ENCODE results near the gene KHDRBS2.

KHDRBS2 gene

GRCh38 chr6:61909486-61909885 is 376.5 kb downstream of the KHDRBS2 start:
- Mint-ChIP-seq H3K4me1 (no peaks in the 10 kb centered on the region), H3K27ac (no peak overlapping the region), H3K36me3 (ENCODE audit: low read depth) (no peaks in the 10 kb centered on the region), H3K27me3 (no peaks in the 10 kb centered on the region), H3K4me3 (no peak overlapping the region), H3K9me3 (peaks cover 24% of the 10 kb centered on the region)
- DNase-seq (no peak), ATAC-seq (no peak)

GRCh38 chr6:61901748-61902147 is 384.3 kb downstream of the KHDRBS2 start:
- H3K9me3 Mint-ChIP-seq = peaks cover 6% of the 10 kb centered on the region
- no peaks in the 10 kb centered on the region for H3K4me1 Mint-ChIP-seq
- H3K36me3 Mint-ChIP-seq (ENCODE audit: low read depth) = no peaks in the 10 kb centered on the region
- DNase-seq (no peak), ATAC-seq (no peak)
- H3K27me3 Mint-ChIP-seq = no peaks in the 10 kb centered on the region
- no peak overlapping the region for H3K27ac Mint-ChIP-seq
- H3K4me3 Mint-ChIP-seq = no peak overlapping the region

GRCh38 chr6:61894536-61894935 is 391.5 kb downstream of the KHDRBS2 start:
- no peaks in the 10 kb centered on the region for H3K27me3 Mint-ChIP-seq
- no peak overlapping the region for H3K27ac Mint-ChIP-seq
- no peaks in the 10 kb centered on the region for H3K4me1 Mint-ChIP-seq
- DNase-seq (no peak), ATAC-seq (no peak)
- no peak overlapping the region for H3K4me3 Mint-ChIP-seq
- peaks cover 3% of the 10 kb centered on the region for H3K9me3 Mint-ChIP-seq
- no peaks in the 10 kb centered on the region for H3K36me3 Mint-ChIP-seq (ENCODE audit: low read depth)

- Mint-ChIP-seq H3K27me3 (no peaks in the 10 kb centered on the region), H3K4me1 (no peaks in the 10 kb centered on the region), H3K36me3 (ENCODE audit: low read depth) (no peaks in the 10 kb centered on the region), H3K27ac (no peak overlapping the region), H3K4me3 (no peak overlapping the region), H3K9me3 (peaks cover 8% of the 10 kb centered on the region)
- DNase-seq = no peak
- no peak for ATAC-seq
Observed at GRCh38 chr6:61887423-61887822, 398.6 kb downstream of the KHDRBS2 start.

GRCh38 chr6:61886608-61887259 is 399.3 kb downstream of the KHDRBS2 start:
- no peak overlapping the region for H3K4me3 Mint-ChIP-seq
- H3K4me1 Mint-ChIP-seq = no peaks in the 10 kb centered on the region
- H3K27ac Mint-ChIP-seq = no peak overlapping the region
- no peak for DNase-seq
- H3K36me3 Mint-ChIP-seq (ENCODE audit: low read depth) = no peaks in the 10 kb centered on the region
- no peak for ATAC-seq
- H3K9me3 Mint-ChIP-seq = peaks cover 11% of the 10 kb centered on the region
- H3K27me3 Mint-ChIP-seq = no peaks in the 10 kb centered on the region

GRCh38 chr6:61869632-61870400 is 416.2 kb downstream of the KHDRBS2 start:
- Mint-ChIP-seq H3K36me3 (ENCODE audit: low read depth) (peaks cover 2% of the 10 kb centered on the region), H3K27ac (no peak overlapping the region), H3K27me3 (no peaks in the 10 kb centered on the region), H3K4me1 (no peaks in the 10 kb centered on the region), H3K4me3 (no peak overlapping the region), H3K9me3 (peaks cover 15% of the 10 kb centered on the region)
- ATAC-seq (no peak), DNase-seq (no peak)

- Mint-ChIP-seq H3K4me1 (no peaks in the 10 kb centered on the region), H3K9me3 (peaks cover 21% of the 10 kb centered on the region), H3K36me3 (ENCODE audit: low read depth) (peaks cover 2% of the 10 kb centered on the region), H3K27me3 (no peaks in the 10 kb centered on the region), H3K27ac (no peak overlapping the region), H3K4me3 (no peak overlapping the region)
- ATAC-seq (no peak), DNase-seq (no peak)
Observed at GRCh38 chr6:61868507-61869080, 417.4 kb downstream of the KHDRBS2 start.

GRCh38 chr6:61867635-61868034 is 418.4 kb downstream of the KHDRBS2 start:
- ATAC-seq = no peak
- H3K36me3 Mint-ChIP-seq (ENCODE audit: low read depth) = peaks cover 2% of the 10 kb centered on the region
- H3K4me3 Mint-ChIP-seq = no peak overlapping the region
- H3K9me3 Mint-ChIP-seq = peaks cover 28% of the 10 kb centered on the region
- no peak overlapping the region for H3K27ac Mint-ChIP-seq
- DNase-seq = no peak
- H3K27me3 Mint-ChIP-seq = no peaks in the 10 kb centered on the region
- no peaks in the 10 kb centered on the region for H3K4me1 Mint-ChIP-seq

- Mint-ChIP-seq H3K9me3 (peaks cover 33% of the 10 kb centered on the region), H3K36me3 (ENCODE audit: low read depth) (no peaks in the 10 kb centered on the region), H3K4me3 (no peak overlapping the region), H3K4me1 (no peaks in the 10 kb centered on the region), H3K27me3 (no peaks in the 10 kb centered on the region), H3K27ac (no peak overlapping the region)
- ATAC-seq (no peak), DNase-seq (no peak)
Observed at GRCh38 chr6:61857541-61857940, 428.5 kb downstream of the KHDRBS2 start.

GRCh38 chr6:61841958-61842357 is 444.1 kb downstream of the KHDRBS2 start:
- ATAC-seq = no peak
- H3K27ac Mint-ChIP-seq = no peak overlapping the region
- no peaks in the 10 kb centered on the region for H3K36me3 Mint-ChIP-seq (ENCODE audit: low read depth)
- H3K4me1 Mint-ChIP-seq = no peaks in the 10 kb centered on the region
- no peak for DNase-seq
- H3K27me3 Mint-ChIP-seq = no peaks in the 10 kb centered on the region
- peaks cover 8% of the 10 kb centered on the region for H3K9me3 Mint-ChIP-seq
- H3K4me3 Mint-ChIP-seq = no peak overlapping the region

GRCh38 chr6:61835237-61835636 is 450.8 kb downstream of the KHDRBS2 start:
- H3K4me3 Mint-ChIP-seq = no peak overlapping the region
- no peaks in the 10 kb centered on the region for H3K27me3 Mint-ChIP-seq
- ATAC-seq (no peak), DNase-seq (no peak)
- H3K36me3 Mint-ChIP-seq (ENCODE audit: low read depth) = no peaks in the 10 kb centered on the region
- H3K4me1 Mint-ChIP-seq = no peaks in the 10 kb centered on the region
- no peak overlapping the region for H3K27ac Mint-ChIP-seq
- H3K9me3 Mint-ChIP-seq = no peaks in the 10 kb centered on the region

- Mint-ChIP-seq H3K4me3 (no peak overlapping the region), H3K27ac (no peak overlapping the region), H3K36me3 (ENCODE audit: low read depth) (no peaks in the 10 kb centered on the region)
Observed at GRCh38 chr6:61833176-61833755, 452.8 kb downstream of the KHDRBS2 start.

GRCh38 chr6:61817716-61818115 is 468.3 kb downstream of the KHDRBS2 start:
- no peak overlapping the region for H3K27ac Mint-ChIP-seq
- no peaks in the 10 kb centered on the region for H3K36me3 Mint-ChIP-seq (ENCODE audit: low read depth)
- H3K4me3 Mint-ChIP-seq = no peak overlapping the region
- ATAC-seq (no peak), DNase-seq (no peak)
- no peaks in the 10 kb centered on the region for H3K27me3 Mint-ChIP-seq
- peaks cover 15% of the 10 kb centered on the region for H3K9me3 Mint-ChIP-seq
- H3K4me1 Mint-ChIP-seq = no peaks in the 10 kb centered on the region

More at GRCh38 chr6:61833176-61833755, 452.8 kb downstream of the KHDRBS2 start:
- ATAC-seq = no peak
- Mint-ChIP-seq H3K9me3 (no peaks in the 10 kb centered on the region), H3K4me1 (no peaks in the 10 kb centered on the region), H3K27me3 (no peaks in the 10 kb centered on the region)
- no peak for DNase-seq

GRCh38 chr6:61810047-61810446 is 476.0 kb downstream of the KHDRBS2 start:
- Mint-ChIP-seq H3K4me1 (no peaks in the 10 kb centered on the region), H3K9me3 (peaks cover 7% of the 10 kb centered on the region), H3K27ac (no peak overlapping the region), H3K36me3 (ENCODE audit: low read depth) (no peaks in the 10 kb centered on the region), H3K4me3 (no peak overlapping the region), H3K27me3 (no peaks in the 10 kb centered on the region)
- DNase-seq = no peak
- ATAC-seq = no peak

Data from activated naive CD8-positive, alpha-beta T cell treated with anti-CD3 and anti-CD28 coated beads, Interleukin-2, amount 50 U/mL, for 24 hours (primary cell).